Stimulated activated CD4-positive, alpha-beta T cell treated with anti-CD3 and anti-CD28 coated beads, TNF-alpha, amount 100 ng/mL, for 4 hours (primary cell): ENCODE results near the gene ZDHHC7.
"Not testable (repeated sequence)": the region's sequence is repeated elsewhere in the genome, so short reads cannot be mapped to it uniquely, and the experiment has no call there.

Experiments
- DNase-seq, 3 experiments: peaks; one replicate each; pipeline ENCODE4 v3.0.0-alpha.2; 2020; ENCODE audit warnings: low read depth in 3 of 3

The ZDHHC7 gene

GRCh38 chr16:85042606-85043005, 31.3 kb upstream of the ZDHHC7 start:
- DNase-seq = no peak

- no peak for DNase-seq
Measured at GRCh38 chr16:85042167-85042526, 30.8 kb upstream of the ZDHHC7 start.

- no peak for DNase-seq
Measured at GRCh38 chr16:85041219-85042166, 30.2 kb upstream of the ZDHHC7 start.

GRCh38 chr16:85040685-85041084, 29.4 kb upstream of the ZDHHC7 start:
- DNase-seq = no peak

GRCh38 chr16:85037721-85038120, 26.4 kb upstream of the ZDHHC7 start:
- DNase-seq = no peak

- DNase-seq = no peak
Measured at GRCh38 chr16:85037050-85037410, 25.7 kb upstream of the ZDHHC7 start.

GRCh38 chr16:85036236-85037049, 25.1 kb upstream of the ZDHHC7 start:
- no peak for DNase-seq

- no peak for DNase-seq
Measured at GRCh38 chr16:85034591-85035433, 23.5 kb upstream of the ZDHHC7 start.

GRCh38 chr16:85033171-85033570, 21.8 kb upstream of the ZDHHC7 start:
- DNase-seq = no peak

- DNase-seq = not testable (repeated sequence)
Measured at GRCh38 chr16:85032187-85032586, 20.9 kb upstream of the ZDHHC7 start.

- no peak for DNase-seq
Measured at GRCh38 chr16:85031451-85031850, 20.1 kb upstream of the ZDHHC7 start.

GRCh38 chr16:85029981-85030401, 18.7 kb upstream of the ZDHHC7 start:
- no peak for DNase-seq

- DNase-seq = peak in 2 of 3 experiments; percentile 28 to 50
Measured at GRCh38 chr16:85029408-85029784, 18.1 kb upstream of the ZDHHC7 start.

GRCh38 chr16:85028685-85029407, 17.5 kb upstream of the ZDHHC7 start:
- peak; percentile 50 to 62 (median 53) for DNase-seq

GRCh38 chr16:85027958-85028684, 16.8 kb upstream of the ZDHHC7 start:
- no peak for DNase-seq

- peak; percentile 94 to 97 (median 94) for DNase-seq
Measured at GRCh38 chr16:85027349-85027957, 16.1 kb upstream of the ZDHHC7 start, which contains the start of gene KIAA0513. TSS of gene KIAA0513 (plus strand) at chr16:85027795. CDS start at chr16:85067072, 39,277 bp downstream.

GRCh38 chr16:85026703-85027102, 15.4 kb upstream of the ZDHHC7 start:
- DNase-seq = no peak

- DNase-seq = no peak
Measured at GRCh38 chr16:85025781-85026653, 14.7 kb upstream of the ZDHHC7 start.
